Measurements from ENCODE around the gene IQCB1.

The IQCB1 gene

DNA sequence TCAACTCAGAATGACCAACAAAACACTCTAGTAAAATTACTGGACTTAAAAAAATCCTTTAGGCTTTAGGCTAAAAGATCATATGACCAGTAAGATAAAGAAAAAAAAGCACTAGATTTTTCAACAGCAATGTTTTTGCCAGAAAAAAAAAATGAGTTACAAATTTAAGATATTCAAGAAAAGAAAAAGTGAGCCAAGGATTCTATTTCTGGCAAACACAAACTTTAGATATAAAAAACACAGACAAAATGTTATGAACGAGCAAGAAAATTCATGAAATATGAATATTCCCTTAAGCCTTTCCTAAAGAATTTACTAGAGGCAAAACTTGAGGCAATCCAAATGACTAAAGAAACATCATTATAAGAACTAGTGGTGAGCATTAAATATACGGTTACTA, 94.0 kb downstream of the IQCB1 start:
- no peak overlapping the region for H3K27ac ChIP-seq (ENCODE audit: low read depth, low read length)
- no peak overlapping the region for H3K9ac ChIP-seq (ENCODE audit: low read length)
- no peaks in the 10 kb centered on the region for H3K4me1 ChIP-seq (ENCODE audit: insufficient read depth, low read length)
- H3K9me3 ChIP-seq (ENCODE audit: low read length) = no peaks in the 10 kb centered on the region
- no peaks in the 10 kb centered on the region for H3K27me3 ChIP-seq (ENCODE audit: control insufficient read depth in 1 of 2, insufficient read depth in 2 of 2, low read length in 2 of 2)
- H3K36me3 ChIP-seq (ENCODE audit: insufficient read depth, low read length) = peaks cover 6% of the 10 kb centered on the region
- H3K4me3 ChIP-seq (ENCODE audit: low read depth in 1 of 2, low read length in 2 of 2) = no peak overlapping the region

- Histone ChIP-seq H3K9ac (ENCODE audit: low read length) (no peak overlapping the region), H3K36me3 (ENCODE audit: insufficient read depth, low read length) (peaks cover 6% of the 10 kb centered on the region), H3K27me3 (ENCODE audit: control insufficient read depth in 1 of 2, insufficient read depth in 2 of 2, low read length in 2 of 2) (no peaks in the 10 kb centered on the region), H3K4me3 (ENCODE audit: low read depth in 1 of 2, low read length in 2 of 2) (no peak overlapping the region), H3K9me3 (ENCODE audit: low read length) (no peaks in the 10 kb centered on the region), H3K4me1 (ENCODE audit: insufficient read depth, low read length) (no peaks in the 10 kb centered on the region), H3K27ac (ENCODE audit: low read depth, low read length) (no peak overlapping the region)
Observed at GRCh38 chr3:121739902-121740301, 95.0 kb downstream of the IQCB1 start.

GRCh38 chr3:121737644-121738043, 97.2 kb downstream of the IQCB1 start:
- no peak overlapping the region for H3K9ac ChIP-seq (ENCODE audit: low read length)
- no peaks in the 10 kb centered on the region for H3K27me3 ChIP-seq (ENCODE audit: control insufficient read depth in 1 of 2, insufficient read depth in 2 of 2, low read length in 2 of 2)
- no peaks in the 10 kb centered on the region for H3K4me1 ChIP-seq (ENCODE audit: insufficient read depth, low read length)
- H3K4me3 ChIP-seq (ENCODE audit: low read depth in 1 of 2, low read length in 2 of 2) = no peak overlapping the region
- no peaks in the 10 kb centered on the region for H3K9me3 ChIP-seq (ENCODE audit: low read length)
- H3K36me3 ChIP-seq (ENCODE audit: insufficient read depth, low read length) = peaks cover 6% of the 10 kb centered on the region
- H3K27ac ChIP-seq (ENCODE audit: low read depth, low read length) = no peak overlapping the region

DNA sequence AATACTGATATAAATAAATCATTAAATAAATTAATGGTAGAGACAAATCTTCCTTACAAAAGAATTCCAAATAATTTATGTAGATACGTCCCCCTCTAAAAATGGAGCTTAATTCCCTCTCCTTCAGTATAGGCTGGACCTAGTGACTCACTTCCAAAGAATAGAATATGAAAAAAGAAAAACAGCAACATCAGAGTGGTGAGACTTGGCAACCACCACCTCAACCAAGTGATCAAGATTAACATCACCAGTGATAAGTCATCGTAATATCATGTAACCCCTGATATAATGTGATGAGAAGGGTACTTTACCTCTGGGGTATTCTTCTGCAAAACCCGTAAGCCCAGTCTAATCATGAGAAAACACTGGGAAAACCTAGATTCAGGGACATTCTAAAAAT, 98.7 kb downstream of the IQCB1 start:
- peaks cover 6% of the 10 kb centered on the region for H3K36me3 ChIP-seq (ENCODE audit: insufficient read depth, low read length)
- no peak overlapping the region for H3K27ac ChIP-seq (ENCODE audit: low read depth, low read length)
- no peaks in the 10 kb centered on the region for H3K4me1 ChIP-seq (ENCODE audit: insufficient read depth, low read length)
- no peak overlapping the region for H3K4me3 ChIP-seq (ENCODE audit: low read depth in 1 of 2, low read length in 2 of 2)
- no peaks in the 10 kb centered on the region for H3K27me3 ChIP-seq (ENCODE audit: control insufficient read depth in 1 of 2, insufficient read depth in 2 of 2, low read length in 2 of 2)
- H3K9me3 ChIP-seq (ENCODE audit: low read length) = no peaks in the 10 kb centered on the region
- H3K9ac ChIP-seq (ENCODE audit: low read length) = no peak overlapping the region

DNA sequence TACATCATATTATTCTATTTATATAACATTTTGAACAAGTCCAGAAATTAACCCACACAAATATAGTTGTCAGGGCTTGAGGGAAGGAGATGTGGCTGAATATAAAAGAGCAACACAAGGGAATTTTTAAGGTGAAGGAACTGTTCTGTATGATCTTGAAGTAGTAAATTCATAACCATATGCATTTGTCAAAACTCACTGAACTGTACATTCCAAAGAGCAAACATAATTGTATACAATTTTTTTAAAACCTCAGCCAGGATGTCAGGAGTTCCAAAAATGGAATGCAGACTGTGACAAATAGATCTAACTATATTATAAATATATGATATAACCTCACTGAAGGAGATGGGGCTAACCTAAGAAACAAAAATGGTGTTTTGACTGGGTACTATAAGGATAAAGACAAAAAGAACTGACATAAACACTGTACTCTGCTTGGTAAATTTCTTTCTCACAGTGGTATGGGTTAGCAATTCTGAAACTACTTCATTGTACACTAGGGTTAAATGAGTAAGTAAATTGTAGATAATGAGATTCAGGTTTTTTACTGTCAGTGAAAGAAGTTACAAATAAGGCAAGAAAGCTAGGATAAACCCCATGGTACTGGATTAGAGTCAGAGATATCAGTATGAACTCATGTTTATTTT, 99.7 kb downstream of the IQCB1 start:
- Histone ChIP-seq H3K36me3 (ENCODE audit: insufficient read depth, low read length) (peaks cover 6% of the 10 kb centered on the region), H3K9me3 (ENCODE audit: low read length) (no peaks in the 10 kb centered on the region), H3K27ac (ENCODE audit: low read depth, low read length) (no peak overlapping the region), H3K9ac (ENCODE audit: low read length) (no peak overlapping the region), H3K4me3 (ENCODE audit: low read depth in 1 of 2, low read length in 2 of 2) (no peak overlapping the region), H3K4me1 (ENCODE audit: insufficient read depth, low read length) (no peaks in the 10 kb centered on the region), H3K27me3 (ENCODE audit: control insufficient read depth in 1 of 2, insufficient read depth in 2 of 2, low read length in 2 of 2) (no peaks in the 10 kb centered on the region)

- Histone ChIP-seq H3K9ac (ENCODE audit: low read length) (no peak overlapping the region), H3K27me3 (ENCODE audit: control insufficient read depth in 1 of 2, insufficient read depth in 2 of 2, low read length in 2 of 2) (no peaks in the 10 kb centered on the region), H3K36me3 (ENCODE audit: insufficient read depth, low read length) (peaks cover 13% of the 10 kb centered on the region), H3K4me1 (ENCODE audit: insufficient read depth, low read length) (no peaks in the 10 kb centered on the region), H3K4me3 (ENCODE audit: low read depth in 1 of 2, low read length in 2 of 2) (no peak overlapping the region), H3K9me3 (ENCODE audit: low read length) (no peaks in the 10 kb centered on the region), H3K27ac (ENCODE audit: low read depth, low read length) (no peak overlapping the region)
Observed at GRCh38 chr3:121730940-121731687, 103.7 kb downstream of the IQCB1 start.

DNA sequence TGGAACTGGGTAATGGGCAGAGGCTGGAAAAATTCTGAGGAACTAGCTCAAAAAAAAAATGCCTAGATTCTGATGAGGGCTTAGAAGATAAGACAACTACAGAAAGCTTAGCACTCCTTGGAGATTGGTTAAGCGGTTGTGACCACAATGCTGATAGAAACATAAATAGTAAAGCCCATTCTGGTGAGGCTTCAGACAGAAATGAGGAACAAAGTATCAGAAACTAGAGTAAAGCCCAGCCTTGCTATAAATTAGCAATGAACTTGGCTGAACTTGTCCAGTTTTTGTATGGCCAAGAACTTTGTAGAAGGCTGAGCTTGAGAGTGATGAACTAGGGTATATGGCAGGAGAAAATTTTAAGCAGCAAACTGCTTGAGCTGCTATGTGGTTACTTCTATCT, 110.7 kb downstream of the IQCB1 start:
- Histone ChIP-seq H3K4me1 (ENCODE audit: insufficient read depth, low read length) (no peaks in the 10 kb centered on the region), H3K9ac (ENCODE audit: low read length) (no peak overlapping the region), H3K27ac (ENCODE audit: low read depth, low read length) (no peak overlapping the region), H3K9me3 (ENCODE audit: low read length) (no peaks in the 10 kb centered on the region), H3K36me3 (ENCODE audit: insufficient read depth, low read length) (peaks cover 63% of the 10 kb centered on the region), H3K27me3 (ENCODE audit: control insufficient read depth in 1 of 2, insufficient read depth in 2 of 2, low read length in 2 of 2) (no peaks in the 10 kb centered on the region), H3K4me3 (ENCODE audit: low read depth in 1 of 2, low read length in 2 of 2) (no peak overlapping the region)

- Histone ChIP-seq H3K36me3 (ENCODE audit: insufficient read depth, low read length) (peaks cover 61% of the 10 kb centered on the region), H3K9ac (ENCODE audit: low read length) (no peak overlapping the region), H3K9me3 (ENCODE audit: low read length) (no peaks in the 10 kb centered on the region), H3K4me3 (ENCODE audit: low read depth in 1 of 2, low read length in 2 of 2) (no peak overlapping the region), H3K27ac (ENCODE audit: low read depth, low read length) (no peak overlapping the region), H3K27me3 (ENCODE audit: control insufficient read depth in 1 of 2, insufficient read depth in 2 of 2, low read length in 2 of 2) (no peaks in the 10 kb centered on the region), H3K4me1 (ENCODE audit: insufficient read depth, low read length) (no peaks in the 10 kb centered on the region)
Observed at GRCh38 chr3:121723485-121723884, 111.4 kb downstream of the IQCB1 start.

DNA sequence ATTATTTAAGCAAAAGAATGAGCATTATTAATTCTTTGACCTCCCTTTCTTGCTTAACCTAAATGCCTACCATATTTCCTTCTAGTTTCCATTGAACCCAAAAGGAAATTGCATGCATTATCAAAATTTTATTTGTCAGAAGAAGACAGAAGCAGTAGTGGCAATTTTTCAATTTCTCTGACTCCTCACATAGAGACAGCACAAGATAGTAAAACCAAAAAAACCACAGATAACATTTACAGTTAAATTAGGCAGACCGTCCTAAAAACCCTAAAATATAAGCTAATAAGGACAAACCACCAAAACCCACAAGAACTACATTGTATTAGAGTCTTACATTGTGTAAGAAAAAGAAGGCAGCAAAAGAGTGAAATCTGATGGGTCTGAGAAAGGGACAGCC, 112.4 kb downstream of the IQCB1 start:
- Histone ChIP-seq H3K27ac (ENCODE audit: low read depth, low read length) (no peak overlapping the region), H3K4me1 (ENCODE audit: insufficient read depth, low read length) (no peaks in the 10 kb centered on the region), H3K9me3 (ENCODE audit: low read length) (no peaks in the 10 kb centered on the region), H3K36me3 (ENCODE audit: insufficient read depth, low read length) (peaks cover 65% of the 10 kb centered on the region), H3K9ac (ENCODE audit: low read length) (no peak overlapping the region), H3K4me3 (ENCODE audit: low read depth in 1 of 2, low read length in 2 of 2) (no peak overlapping the region), H3K27me3 (ENCODE audit: control insufficient read depth in 1 of 2, insufficient read depth in 2 of 2, low read length in 2 of 2) (no peaks in the 10 kb centered on the region)

DNA sequence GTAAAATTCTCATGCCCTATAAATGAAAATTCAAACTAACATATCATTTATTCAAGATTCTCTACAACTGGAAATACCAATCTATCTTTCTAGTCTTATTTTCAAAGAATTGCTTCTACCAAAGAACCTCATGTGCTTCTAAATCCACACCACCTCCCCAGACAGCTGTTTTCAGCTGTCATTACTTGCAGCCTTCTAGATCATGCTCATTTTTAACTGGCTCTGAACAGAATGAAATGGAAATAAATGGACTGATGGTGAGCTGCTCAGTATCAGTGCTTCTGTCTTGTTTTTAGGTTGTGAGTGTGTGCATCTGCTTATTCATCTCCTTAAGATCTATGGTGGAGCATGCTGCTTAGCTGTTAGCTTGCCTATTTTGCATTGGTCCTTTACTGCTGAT, 114.7 kb downstream of the IQCB1 start:
- H3K9me3 ChIP-seq (ENCODE audit: low read length) = no peaks in the 10 kb centered on the region
- no peak overlapping the region for H3K4me3 ChIP-seq (ENCODE audit: low read depth in 1 of 2, low read length in 2 of 2)
- no peaks in the 10 kb centered on the region for H3K27me3 ChIP-seq (ENCODE audit: control insufficient read depth in 1 of 2, insufficient read depth in 2 of 2, low read length in 2 of 2)
- no peak overlapping the region for H3K27ac ChIP-seq (ENCODE audit: low read depth, low read length)
- H3K36me3 ChIP-seq (ENCODE audit: insufficient read depth, low read length) = peaks cover 70% of the 10 kb centered on the region
- no peaks in the 10 kb centered on the region for H3K4me1 ChIP-seq (ENCODE audit: insufficient read depth, low read length)
- no peak overlapping the region for H3K9ac ChIP-seq (ENCODE audit: low read length)

All from muscle layer of colon (tissue), 2 donors.